Body of pancreas (tissue), 4 donors: Measurements from ENCODE around the gene PLCD3. TPM values are rescaled to one million over a fixed set of nuclear protein-coding genes. Genes with fewer than 3 reads are reported as not detected.

Experiments used
- ATAC-seq: fragments of 150-250 bp; one replicate; pipeline ENCODE4 v1.9.1; 2016
- DNase-seq, 4 donors: peaks; one replicate each; pipeline ENCODE4 v3.0.0-alpha.2; 2019
- H3K27ac ChIP-seq, 4 donors: fragments of 200-600 bp; sonication (generic); 1 replicate in 3 of 4; 2 replicates in 1 of 4; pipeline versions ENCODE4 v1.5.1 to v1.6.1; 2016 to 2019; ENCODE audit warnings: mild to moderate bottlenecking in 1 of 4, mixed read lengths in 1 of 4, moderate library complexity in 1 of 4
- H3K27me3 ChIP-seq, 2 donors: fragments of 200-600 bp; sonication (generic); one replicate each; pipeline ENCODE4 v1.6.0; 2016; ENCODE audit warnings: mild to moderate bottlenecking in 1 of 2
- H3K36me3 ChIP-seq, 2 donors: fragments of 200-600 bp; sonication (generic); replicated peaks in 1 of 2; 2 replicates each; pipeline ENCODE4 v1.5.1; 2016; ENCODE audit warnings: low read depth in 2 of 2; ENCODE audit not compliant: insufficient read depth in 1 of 2
- H3K4me1 ChIP-seq: fragments of 200-600 bp; sonication (generic); one replicate; pipeline ENCODE4 v1.6.0; 2016
- H3K4me3 ChIP-seq, 2 donors: fragments of 200-600 bp; sonication (generic); 1 replicate in 1 of 2; 2 replicates in 1 of 2; pipeline ENCODE4 v1.5.1; 2016 to 2019
- H3K9me3 ChIP-seq, 3 donors: fragments of 200-600 bp; sonication (generic); 1 replicate in 2 of 3; 2 replicates in 1 of 3; pipeline ENCODE4 v1.5.1; 2016
- POLR2A ChIP-seq, 3 donors: fragments of 450-650 bp; IDR thresholded peaks; one replicate each; pipeline ENCODE4 v1.6.1; 2016; ENCODE audit warnings: antibody characterized with exemption in 3 of 3, mild to moderate bottlenecking in 2 of 3
- WGBS, 2 donors: methylation state at CpG; one replicate each; pipeline ENCODE4 v1.1.5; 2017; 5-methylcytosine and 5-hydroxymethylcytosine counted together
- intact Hi-C: fragments of 100-400 bp; cut with DNase I; formaldehyde crosslinking; loops from one replicate; pipeline ENCODE4 v1.15.1; 2023
- total RNA-seq, 2 donors: library from RNA; depleted of rRNA; stranded (reverse); fragments of >200 nt; gene quantifications; one replicate each; pipeline ENCODE4 v1.1.0, GENCODE V29; 2016
- TF ChIP-seq, protein P1 (sequence below), 7 experiments: fragments of 450-650 bp in 4 of 7; fragments of 200-600 bp in 3 of 7; sonication (generic) in 3 of 7; IDR thresholded peaks; one replicate each; pipeline ENCODE4 v1.5.1; 2016 to 2019; ENCODE audit warnings: antibody characterized with exemption in 7 of 7

The PLCD3 gene
- total RNA-seq, 2 donors from 2014 or later, result 5.4 to 23.4 TPM

DNA sequence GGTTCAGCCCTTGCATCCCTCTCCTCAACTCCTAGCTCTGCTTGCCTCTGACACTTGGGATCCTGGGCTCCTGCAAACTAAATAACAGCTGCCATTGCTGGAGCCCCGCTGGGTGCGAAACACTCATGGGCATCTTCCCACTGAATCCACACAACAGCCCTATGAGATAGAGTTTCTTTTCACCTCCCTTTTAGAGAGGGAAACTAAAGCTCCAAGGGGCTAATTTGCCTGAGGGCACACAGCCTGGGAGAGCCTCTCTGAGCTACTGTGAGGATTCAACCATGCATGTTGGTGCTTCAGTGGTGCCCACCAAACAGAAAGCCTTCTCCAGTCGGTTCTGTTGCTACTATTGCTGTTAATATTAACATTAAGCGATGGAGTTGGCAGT is 7.2 kb upstream of the PLCD3 start:
- Histone ChIP-seq H3K4me3 (no peak overlapping the region), H3K4me1 (peaks cover 41% of the 10 kb centered on the region), H3K27me3 (no peaks in the 10 kb centered on the region), H3K27ac (no peak overlapping the region), H3K9me3 (no peaks in the 10 kb centered on the region), H3K36me3 (no peaks in the 10 kb centered on the region)
- ATAC-seq, result no peak
- WGBS, 2 donors, result 82 to 96% methylated on average over 3 to 4 of the region's 4 CpGs
- no peak for DNase-seq
- TF ChIP-seq, protein P1, sequence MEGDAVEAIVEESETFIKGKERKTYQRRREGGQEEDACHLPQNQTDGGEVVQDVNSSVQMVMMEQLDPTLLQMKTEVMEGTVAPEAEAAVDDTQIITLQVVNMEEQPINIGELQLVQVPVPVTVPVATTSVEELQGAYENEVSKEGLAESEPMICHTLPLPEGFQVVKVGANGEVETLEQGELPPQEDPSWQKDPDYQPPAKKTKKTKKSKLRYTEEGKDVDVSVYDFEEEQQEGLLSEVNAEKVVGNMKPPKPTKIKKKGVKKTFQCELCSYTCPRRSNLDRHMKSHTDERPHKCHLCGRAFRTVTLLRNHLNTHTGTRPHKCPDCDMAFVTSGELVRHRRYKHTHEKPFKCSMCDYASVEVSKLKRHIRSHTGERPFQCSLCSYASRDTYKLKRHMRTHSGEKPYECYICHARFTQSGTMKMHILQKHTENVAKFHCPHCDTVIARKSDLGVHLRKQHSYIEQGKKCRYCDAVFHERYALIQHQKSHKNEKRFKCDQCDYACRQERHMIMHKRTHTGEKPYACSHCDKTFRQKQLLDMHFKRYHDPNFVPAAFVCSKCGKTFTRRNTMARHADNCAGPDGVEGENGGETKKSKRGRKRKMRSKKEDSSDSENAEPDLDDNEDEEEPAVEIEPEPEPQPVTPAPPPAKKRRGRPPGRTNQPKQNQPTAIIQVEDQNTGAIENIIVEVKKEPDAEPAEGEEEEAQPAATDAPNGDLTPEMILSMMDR (IDR thresholded peaks at IDR 0.05), result no peak
- no peak for TF ChIP-seq POLR2A (IDR thresholded peaks at IDR 0.05)
- intact Hi-C loops, result loop anchor here (5.0 kb wide), 1 partner anchor 58 kb away; no protein-coding TSS in a partner anchor

DNA sequence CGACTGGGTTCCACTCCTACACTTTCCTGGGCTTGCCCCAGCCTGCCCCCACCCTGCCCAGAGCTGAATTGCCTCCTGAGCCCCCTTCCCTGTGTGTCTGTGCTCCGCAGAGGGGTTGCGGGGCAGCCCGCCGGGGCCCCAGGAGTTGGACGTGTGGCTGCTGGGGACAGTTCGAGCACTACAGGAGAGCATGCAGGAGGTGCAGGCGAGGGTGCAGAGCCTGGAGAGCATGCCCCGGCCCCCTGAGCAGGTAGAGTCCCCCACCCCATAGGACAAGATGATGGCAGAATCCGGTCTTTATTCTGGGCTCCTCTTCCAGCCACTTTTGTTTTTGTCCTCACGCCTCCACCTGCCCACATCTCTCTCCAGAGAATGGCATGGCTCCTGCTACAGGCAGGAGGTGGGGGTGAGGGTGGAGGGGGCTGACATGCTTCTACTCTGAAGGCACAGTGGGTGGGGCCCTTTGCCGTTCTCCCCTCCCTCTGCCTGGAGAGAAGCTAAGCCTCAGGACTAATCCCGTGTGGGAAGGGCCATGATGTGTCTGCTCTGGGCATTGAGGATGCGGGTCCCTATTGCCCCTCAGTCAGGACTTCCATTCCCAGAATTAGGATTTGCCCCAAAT is 6.7 kb upstream of the PLCD3 start:
- intact Hi-C loops, result loop anchor here (5.0 kb wide), 1 partner anchor 58 kb away; no protein-coding TSS in a partner anchor
- H3K4me1 ChIP-seq, result peaks cover 36% of the 10 kb centered on the region
- no peak overlapping the region for H3K4me3 ChIP-seq
- H3K9me3 ChIP-seq, result no peaks in the 10 kb centered on the region
- no peak overlapping the region for H3K27ac ChIP-seq
- TF ChIP-seq, protein P1 (IDR thresholded peaks at IDR 0.05), result no peak
- TF ChIP-seq POLR2A (IDR thresholded peaks at IDR 0.05), result no peak
- no peaks in the 10 kb centered on the region for H3K36me3 ChIP-seq
- no peak for DNase-seq
- H3K27me3 ChIP-seq, result no peaks in the 10 kb centered on the region
- ATAC-seq, result no peak
- 83 to 92% methylated on average over 13 to 14 of the region's 14 CpGs for WGBS, 2 donors

DNA sequence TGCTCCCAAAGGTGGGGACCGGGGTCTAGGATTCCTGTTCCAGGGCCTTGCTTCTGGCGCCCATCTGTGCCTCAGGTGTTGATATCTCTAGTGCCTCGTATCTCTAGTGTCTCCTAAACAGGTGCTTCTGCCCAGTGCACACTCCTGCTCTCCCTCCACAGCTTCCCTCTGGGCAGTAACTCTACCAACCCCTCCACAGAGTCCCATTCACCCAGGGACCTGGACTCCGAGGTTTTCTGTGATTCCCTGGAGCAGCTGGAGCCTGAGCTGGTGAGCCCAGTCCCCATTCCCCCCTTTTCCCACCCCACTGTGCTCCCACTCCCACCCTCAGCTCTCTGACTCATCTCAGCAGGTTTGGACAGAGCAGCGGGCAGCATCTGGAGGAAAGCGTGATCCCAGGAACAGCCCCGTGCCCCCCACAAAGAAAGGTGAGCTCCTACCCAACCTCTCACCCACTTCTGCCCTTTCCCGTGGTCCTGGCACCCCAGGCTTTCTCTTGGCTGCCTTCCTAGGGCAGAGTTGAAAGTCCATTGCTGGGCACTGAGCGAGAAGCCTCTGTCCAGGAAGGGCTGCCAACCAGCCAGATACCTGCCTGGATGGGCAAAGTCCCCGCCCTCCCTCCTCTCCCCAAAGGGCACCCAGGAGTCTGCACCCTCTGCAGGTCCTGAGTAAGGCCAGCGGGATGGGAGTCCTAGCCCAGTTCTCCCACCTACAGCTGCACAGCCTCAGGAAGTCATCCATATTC is 5.4 kb upstream of the PLCD3 start:
- no peak for ATAC-seq
- intact Hi-C loops, result loop anchor here (5.0 kb wide), 1 partner anchor 60 kb away; no protein-coding TSS in a partner anchor
- Histone ChIP-seq H3K27ac (peak overlapping the region in 2 of 4 donors; percentile 11 to 37), H3K36me3 (no peaks in the 10 kb centered on the region), H3K9me3 (no peaks in the 10 kb centered on the region), H3K4me3 (no peak overlapping the region), H3K4me1 (peaks cover 33% of the 10 kb centered on the region), H3K27me3 (no peaks in the 10 kb centered on the region)
- 48 to 71% methylated on average over 8 to 11 of the region's 11 CpGs for WGBS, 2 donors
- peak in 1 of 4 donors; percentile 59 for DNase-seq
- TF ChIP-seq POLR2A (IDR thresholded peaks at IDR 0.05), result no peak
- TF ChIP-seq, protein P1 (IDR thresholded peaks at IDR 0.05), result no peak

DNA sequence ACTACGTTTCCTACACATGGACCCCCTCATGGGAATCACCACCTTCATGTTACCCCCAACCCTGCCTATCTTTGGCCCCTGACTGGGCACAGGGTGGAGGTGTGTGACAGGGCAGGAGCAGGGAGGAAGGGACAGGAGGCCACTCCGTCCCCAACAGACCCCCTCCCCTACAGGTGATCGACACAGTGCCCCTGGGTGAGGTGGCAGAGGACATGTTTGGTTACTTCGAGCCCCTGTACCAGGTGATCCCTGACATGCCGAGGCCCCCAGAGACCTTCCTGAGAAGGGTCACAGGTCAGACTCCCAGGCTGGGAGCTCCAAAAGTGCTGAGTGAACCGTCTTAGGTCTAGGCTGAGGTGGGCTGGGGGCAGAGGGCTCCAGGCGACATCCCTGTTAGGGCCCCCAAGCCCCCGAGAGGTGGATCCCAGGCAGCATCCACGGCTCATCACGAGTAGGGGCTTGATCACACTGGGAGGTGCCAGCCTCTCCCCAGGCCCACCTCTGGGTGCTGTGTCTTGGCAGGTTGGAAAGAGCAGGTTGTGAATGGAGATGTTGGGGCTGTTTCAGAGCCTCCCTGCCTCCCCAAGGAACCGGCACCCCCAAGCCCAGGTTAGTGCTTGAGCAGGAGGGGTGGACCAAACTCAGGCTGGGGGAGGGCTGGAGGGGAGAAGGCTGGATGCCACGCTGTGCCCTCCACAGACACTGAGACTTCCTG is 4.7 kb upstream of the PLCD3 start:
- TF ChIP-seq, protein P1 (IDR thresholded peaks at IDR 0.05), result no peak
- no peak for TF ChIP-seq POLR2A (IDR thresholded peaks at IDR 0.05)
- no peaks in the 10 kb centered on the region for H3K9me3 ChIP-seq
- H3K27ac ChIP-seq, result peak overlapping the region in 1 of 4 donors; percentile 78
- intact Hi-C loops, result loop anchor here (5.0 kb wide), 1 partner anchor 60 kb away; no protein-coding TSS in a partner anchor
- H3K4me3 ChIP-seq, result no peak overlapping the region
- 62 to 76% methylated on average over 4 to 11 of the region's 12 CpGs for WGBS, 2 donors
- H3K4me1 ChIP-seq, result peaks cover 35% of the 10 kb centered on the region
- DNase-seq, result no peak
- H3K36me3 ChIP-seq, result no peaks in the 10 kb centered on the region
- ATAC-seq, result no peak
- no peaks in the 10 kb centered on the region for H3K27me3 ChIP-seq
